ENCODE results near the gene RPL12.
A peak's percentile ranks its signal among the peaks of the same experiment; 100 is the strongest.

RPL12 gene

GRCh38 chr9:127497656-127498290, 46.6 kb upstream of the RPL12 start:
- Histone ChIP-seq H3K27ac (replicated peaks; ENCODE audit: low read length) (no peak overlapping the region), H3K36me3 (replicated peaks in 1 of 2; ENCODE audit: control insufficient read depth in 2 of 2, insufficient read depth in 2 of 2, low read length in 2 of 2) (peaks cover 12 to 33% of the 10 kb centered on the region in 2 donors), H4K91ac (ENCODE audit: low read depth, low read length, poor library complexity) (no peak overlapping the region), H3K4me2 (ENCODE audit: insufficient read depth, low read length, poor library complexity, severe bottlenecking) (no peak overlapping the region), H2BK12ac (ENCODE audit: low read length) (no peak overlapping the region), H4K8ac (ENCODE audit: low read depth, low read length) (no peak overlapping the region), H3K4ac (ENCODE audit: low read length) (no peak overlapping the region), H3K4me1 (ENCODE audit: control insufficient read depth in 2 of 2, insufficient read depth in 1 of 2, low read depth in 1 of 2, low read length in 2 of 2) (peaks cover 3 to 7% of the 10 kb centered on the region in 2 donors), H3K27me3 (ENCODE audit: control insufficient read depth in 3 of 3, insufficient read depth in 3 of 3, low read depth in 1 of 3, low read length in 3 of 3) (no peaks in the 10 kb centered on the region), H2BK15ac (ENCODE audit: low read length) (no peak overlapping the region), H3K14ac (ENCODE audit: low read length) (no peak overlapping the region), H3K79me1 (ENCODE audit: low read depth, low read length) (peaks cover 2% of the 10 kb centered on the region), H2AK5ac (ENCODE audit: low read depth, low read length) (no peak overlapping the region), H3K4me3 (ENCODE audit: low read length in 2 of 2) (no peak overlapping the region), H3K23ac (ENCODE audit: low read depth, low read length, poor library complexity) (peak overlapping the region; percentile 68), H2BK5ac (ENCODE audit: low read length) (peak overlapping the region; percentile 9), H3K18ac (ENCODE audit: low read length) (no peak overlapping the region), H3K9ac (ENCODE audit: low read depth, low read length, poor library complexity) (no peak overlapping the region), H2BK120ac (ENCODE audit: low read depth, low read length) (no peak overlapping the region), H3K9me3 (replicated peaks in 1 of 2; ENCODE audit: control insufficient read depth in 2 of 2, insufficient read depth in 1 of 2, low read depth in 1 of 2, low read length in 2 of 2) (peaks cover 0 to 2% of the 10 kb centered on the region in 2 donors), H2AFZ (ENCODE audit: low read length) (no peak overlapping the region)
- DNase-seq (ENCODE audit: low spot score): no peak
- no CpG with 5 or more reads among the region's 13 CpGs for WGBS, 2 donors (ENCODE audit: extremely low coverage in 2 of 2, insufficient read length in 2 of 2, insufficient replicate concordance in 1 of 2)

DNA sequence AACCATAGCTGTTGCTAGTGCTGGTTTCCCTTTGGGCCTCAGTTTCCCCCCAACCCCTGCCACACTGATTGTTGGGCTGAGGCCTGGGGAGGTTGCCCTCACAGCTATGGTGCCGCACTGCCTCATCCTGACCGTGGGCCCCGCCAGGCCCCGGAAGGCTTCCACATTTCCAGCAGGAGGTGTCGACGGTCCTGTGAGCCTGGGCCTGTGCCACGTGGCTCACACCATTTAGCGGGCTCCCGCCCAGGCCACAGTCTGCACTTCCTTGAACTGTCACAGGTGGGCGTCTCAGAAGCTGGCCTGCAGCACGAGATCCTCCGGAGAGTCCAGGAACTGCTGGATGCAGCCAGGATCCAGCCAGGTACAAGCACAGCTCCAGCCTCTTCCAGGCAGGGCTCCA, 45.8 kb upstream of the RPL12 start:
- Histone ChIP-seq H2BK5ac (ENCODE audit: low read length) (peak overlapping the region; percentile 9), H3K9ac (ENCODE audit: low read depth, low read length, poor library complexity) (peak overlapping the region; percentile 44), H3K4ac (ENCODE audit: low read length) (no peak overlapping the region), H2BK15ac (ENCODE audit: low read length) (no peak overlapping the region), H2BK120ac (ENCODE audit: low read depth, low read length) (no peak overlapping the region), H3K36me3 (replicated peaks in 1 of 2; ENCODE audit: control insufficient read depth in 2 of 2, insufficient read depth in 2 of 2, low read length in 2 of 2) (peaks cover 15 to 33% of the 10 kb centered on the region in 2 donors), H3K27ac (replicated peaks; ENCODE audit: low read length) (no peak overlapping the region), H2BK12ac (ENCODE audit: low read length) (no peak overlapping the region), H3K9me3 (replicated peaks in 1 of 2; ENCODE audit: control insufficient read depth in 2 of 2, insufficient read depth in 1 of 2, low read depth in 1 of 2, low read length in 2 of 2) (peaks cover 0 to 2% of the 10 kb centered on the region in 2 donors), H3K23ac (ENCODE audit: low read depth, low read length, poor library complexity) (no peak overlapping the region), H3K79me1 (ENCODE audit: low read depth, low read length) (peaks cover 2% of the 10 kb centered on the region), H2AFZ (ENCODE audit: low read length) (no peak overlapping the region), H3K4me2 (ENCODE audit: insufficient read depth, low read length, poor library complexity, severe bottlenecking) (no peak overlapping the region), H3K18ac (ENCODE audit: low read length) (no peak overlapping the region), H3K4me1 (ENCODE audit: control insufficient read depth in 2 of 2, insufficient read depth in 1 of 2, low read depth in 1 of 2, low read length in 2 of 2) (peaks cover 8 to 13% of the 10 kb centered on the region in 2 donors), H3K27me3 (ENCODE audit: control insufficient read depth in 3 of 3, insufficient read depth in 3 of 3, low read depth in 1 of 3, low read length in 3 of 3) (no peaks in the 10 kb centered on the region), H4K8ac (ENCODE audit: low read depth, low read length) (peak overlapping the region; percentile 96), H3K14ac (ENCODE audit: low read length) (no peak overlapping the region), H4K91ac (ENCODE audit: low read depth, low read length, poor library complexity) (no peak overlapping the region), H3K4me3 (ENCODE audit: low read length in 2 of 2) (peak overlapping the region in 1 of 2 donors; percentile 16), H2AK5ac (ENCODE audit: low read depth, low read length) (no peak overlapping the region)
- no peak for DNase-seq (ENCODE audit: low spot score)
- no CpG with 5 or more reads among the region's 12 CpGs for WGBS, 2 donors (ENCODE audit: extremely low coverage in 2 of 2, insufficient read length in 2 of 2, insufficient replicate concordance in 1 of 2)

- Histone ChIP-seq H2AFZ (ENCODE audit: low read length) (no peak overlapping the region), H2BK5ac (ENCODE audit: low read length) (peak overlapping the region; percentile 87), H2BK12ac (ENCODE audit: low read length) (no peak overlapping the region), H3K4me2 (ENCODE audit: insufficient read depth, low read length, poor library complexity, severe bottlenecking) (no peak overlapping the region), H3K18ac (ENCODE audit: low read length) (no peak overlapping the region), H3K79me1 (ENCODE audit: low read depth, low read length) (peaks cover 2% of the 10 kb centered on the region), H4K8ac (ENCODE audit: low read depth, low read length) (no peak overlapping the region), H3K36me3 (replicated peaks in 1 of 2; ENCODE audit: control insufficient read depth in 2 of 2, insufficient read depth in 2 of 2, low read length in 2 of 2) (peaks cover 15 to 33% of the 10 kb centered on the region in 2 donors), H3K4me1 (ENCODE audit: control insufficient read depth in 2 of 2, insufficient read depth in 1 of 2, low read depth in 1 of 2, low read length in 2 of 2) (peaks cover 8 to 12% of the 10 kb centered on the region in 2 donors), H2BK15ac (ENCODE audit: low read length) (no peak overlapping the region), H3K23ac (ENCODE audit: low read depth, low read length, poor library complexity) (no peak overlapping the region), H2BK120ac (ENCODE audit: low read depth, low read length) (no peak overlapping the region), H3K9me3 (replicated peaks in 1 of 2; ENCODE audit: control insufficient read depth in 2 of 2, insufficient read depth in 1 of 2, low read depth in 1 of 2, low read length in 2 of 2) (peaks cover 0 to 2% of the 10 kb centered on the region in 2 donors), H2AK5ac (ENCODE audit: low read depth, low read length) (no peak overlapping the region), H3K9ac (ENCODE audit: low read depth, low read length, poor library complexity) (peak overlapping the region; percentile 55), H3K4ac (ENCODE audit: low read length) (no peak overlapping the region), H3K27ac (replicated peaks; ENCODE audit: low read length) (no peak overlapping the region), H3K14ac (ENCODE audit: low read length) (no peak overlapping the region), H3K4me3 (ENCODE audit: low read length in 2 of 2) (no peak overlapping the region), H3K27me3 (ENCODE audit: control insufficient read depth in 3 of 3, insufficient read depth in 3 of 3, low read depth in 1 of 3, low read length in 3 of 3) (no peaks in the 10 kb centered on the region), H4K91ac (ENCODE audit: low read depth, low read length, poor library complexity) (no peak overlapping the region)
- no peak for DNase-seq (ENCODE audit: low spot score)
- no CpG with 5 or more reads among the region's 14 CpGs for WGBS, 2 donors (ENCODE audit: extremely low coverage in 2 of 2, insufficient read length in 2 of 2, insufficient replicate concordance in 1 of 2)
Measured at GRCh38 chr9:127495884-127496555, 44.8 kb upstream of the RPL12 start.

DNA sequence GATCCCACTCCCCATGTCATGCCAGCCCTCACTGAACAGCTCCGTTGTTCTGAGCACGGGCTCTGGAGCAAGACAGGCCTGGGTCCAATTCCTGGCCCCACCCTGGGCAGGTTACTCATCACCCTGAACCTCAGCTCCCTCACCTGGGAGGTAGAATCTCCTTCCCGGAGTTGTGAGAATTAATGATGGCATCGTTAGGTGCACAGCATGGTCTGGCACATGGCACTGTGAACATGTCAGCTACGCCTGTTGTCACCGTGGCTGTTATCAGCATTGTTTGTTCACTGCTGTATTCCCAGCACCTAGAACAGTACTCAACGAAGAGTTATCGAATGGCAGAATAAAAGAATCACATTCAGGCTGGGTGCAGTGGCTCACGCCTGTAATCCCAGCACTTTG, 43.1 kb upstream of the RPL12 start:
- H2BK120ac ChIP-seq (ENCODE audit: low read depth, low read length): no peak overlapping the region
- no peak overlapping the region for H2BK15ac ChIP-seq (ENCODE audit: low read length)
- no peak overlapping the region for H3K23ac ChIP-seq (ENCODE audit: low read depth, low read length, poor library complexity)
- DNase-seq (ENCODE audit: low spot score): no peak
- H2BK12ac ChIP-seq (ENCODE audit: low read length): no peak overlapping the region
- no CpG with 5 or more reads among the region's 9 CpGs for WGBS, 2 donors (ENCODE audit: extremely low coverage in 2 of 2, insufficient read length in 2 of 2, insufficient replicate concordance in 1 of 2)
- H3K4me3 ChIP-seq (ENCODE audit: low read length in 2 of 2): no peak overlapping the region
- no peaks in the 10 kb centered on the region for H3K27me3 ChIP-seq (ENCODE audit: control insufficient read depth in 3 of 3, insufficient read depth in 3 of 3, low read depth in 1 of 3, low read length in 3 of 3)
- peak overlapping the region; percentile 18 for H3K18ac ChIP-seq (ENCODE audit: low read length)
- no peak overlapping the region for H3K27ac ChIP-seq (replicated peaks; ENCODE audit: low read length)
- H3K4me2 ChIP-seq (ENCODE audit: insufficient read depth, low read length, poor library complexity, severe bottlenecking): no peak overlapping the region
- H4K91ac ChIP-seq (ENCODE audit: low read depth, low read length, poor library complexity): no peak overlapping the region
- H3K79me1 ChIP-seq (ENCODE audit: low read depth, low read length): peaks cover 2% of the 10 kb centered on the region
- no peak overlapping the region for H3K4ac ChIP-seq (ENCODE audit: low read length)
- peaks cover 5 to 7% of the 10 kb centered on the region in 2 donors for H3K4me1 ChIP-seq (ENCODE audit: control insufficient read depth in 2 of 2, insufficient read depth in 1 of 2, low read depth in 1 of 2, low read length in 2 of 2)
- no peak overlapping the region for H2AFZ ChIP-seq (ENCODE audit: low read length)
- H2BK5ac ChIP-seq (ENCODE audit: low read length): no peak overlapping the region
- peaks cover 15 to 33% of the 10 kb centered on the region in 2 donors for H3K36me3 ChIP-seq (replicated peaks in 1 of 2; ENCODE audit: control insufficient read depth in 2 of 2, insufficient read depth in 2 of 2, low read length in 2 of 2)
- H3K9ac ChIP-seq (ENCODE audit: low read depth, low read length, poor library complexity): peak overlapping the region; percentile 3
- H2AK5ac ChIP-seq (ENCODE audit: low read depth, low read length): peak overlapping the region; percentile 52
- H4K8ac ChIP-seq (ENCODE audit: low read depth, low read length): no peak overlapping the region
- H3K9me3 ChIP-seq (replicated peaks in 1 of 2; ENCODE audit: control insufficient read depth in 2 of 2, insufficient read depth in 1 of 2, low read depth in 1 of 2, low read length in 2 of 2): peaks cover 0 to 2% of the 10 kb centered on the region in 2 donors
- H3K14ac ChIP-seq (ENCODE audit: low read length): no peak overlapping the region
